ENCODE results near the gene DCST1. TPM values are rescaled to one million over a fixed set of nuclear protein-coding genes. Genes with fewer than 3 reads are reported as not detected.

Gene DCST1
- total and polyA plus RNA-seq, 2 of the 13 experiments (the other 11 are each of a cell fraction or from before 2014, with no cell fraction given), result 0.04 TPM; not detected in 1

DNA sequence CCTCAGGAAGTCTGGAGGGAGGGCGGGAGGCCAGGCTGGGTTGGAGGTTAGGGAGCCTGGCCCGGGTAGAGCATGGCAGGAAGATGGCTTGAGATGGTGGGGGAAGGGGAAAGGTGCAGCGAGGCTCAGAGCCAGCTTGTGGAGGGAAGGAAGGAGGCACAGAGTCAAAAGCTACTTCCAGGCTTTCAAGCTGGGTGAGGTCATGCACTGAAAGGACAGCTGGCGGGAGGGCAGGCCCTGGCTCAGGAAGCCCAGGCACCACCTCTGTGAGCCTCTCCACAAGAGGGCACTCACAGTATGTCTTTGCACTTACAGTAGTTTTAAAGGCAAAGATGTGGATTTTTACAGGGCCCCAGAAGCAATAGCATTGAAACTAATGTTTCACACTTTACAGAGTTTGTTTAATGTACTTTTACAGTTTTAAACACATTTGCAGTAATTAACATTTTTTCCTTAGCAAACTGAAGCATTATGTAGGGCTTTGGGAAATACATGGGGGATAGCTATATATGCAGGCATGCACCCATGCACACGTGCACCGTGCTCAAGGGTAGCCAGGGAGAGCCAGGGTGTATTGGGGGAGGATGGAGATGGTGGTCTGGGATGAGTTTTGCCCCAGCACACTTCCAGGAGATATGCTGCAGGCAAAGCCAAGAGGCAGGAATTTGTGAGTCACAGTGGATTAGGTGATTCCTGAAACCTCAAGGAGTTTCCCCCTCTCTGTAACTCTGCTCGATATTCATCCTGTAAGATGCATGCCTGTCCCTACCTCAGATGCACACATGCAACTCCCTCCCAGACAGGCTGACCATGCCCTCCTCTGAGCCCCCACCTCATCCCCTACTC, 11.4 kb downstream of the DCST1 start (continued):
- TF ChIP-seq ZNF407 (CRISPR knock-in tag; IDR thresholded peaks at IDR 0.05; ENCODE audit: not compliant biosample characterization) (peak; percentile 51), ZNF614 (CRISPR knock-in tag; IDR thresholded peaks at IDR 0.05; ENCODE audit: borderline replicate concordance) (0 out of 2 replicates have a peak, but pooled peaks have one; percentile 46), RXRB (CRISPR knock-in tag; IDR thresholded peaks at IDR 0.05; ENCODE audit: borderline replicate concordance) (peak; percentile 41; the same call in 1 of the 2 replicates), STAG1 (CRISPR knock-in tag; IDR thresholded peaks at IDR 0.05) (peak; percentile 77), PITX1 (CRISPR knock-in tag; IDR thresholded peaks at IDR 0.05) (no peak), GATAD1 (CRISPR knock-in tag; IDR thresholded peaks at IDR 0.05) (peak; percentile 38; the same call in 1 of the 2 replicates), RARA (CRISPR knock-in tag; IDR thresholded peaks at IDR 0.05) (no peak), TFAP4 (IDR thresholded peaks at IDR 0.05; ENCODE audit: borderline replicate concordance, low read depth) (peak; percentile 80; the same call in 1 of the 2 replicates), ZNF17 (CRISPR knock-in tag; IDR thresholded peaks at IDR 0.05) (no peak)
- TF ChIP-seq, protein P1, sequence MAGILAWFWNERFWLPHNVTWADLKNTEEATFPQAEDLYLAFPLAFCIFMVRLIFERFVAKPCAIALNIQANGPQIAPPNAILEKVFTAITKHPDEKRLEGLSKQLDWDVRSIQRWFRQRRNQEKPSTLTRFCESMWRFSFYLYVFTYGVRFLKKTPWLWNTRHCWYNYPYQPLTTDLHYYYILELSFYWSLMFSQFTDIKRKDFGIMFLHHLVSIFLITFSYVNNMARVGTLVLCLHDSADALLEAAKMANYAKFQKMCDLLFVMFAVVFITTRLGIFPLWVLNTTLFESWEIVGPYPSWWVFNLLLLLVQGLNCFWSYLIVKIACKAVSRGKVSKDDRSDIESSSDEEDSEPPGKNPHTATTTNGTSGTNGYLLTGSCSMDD (CRISPR knock-in tag; IDR thresholded peaks at IDR 0.05), result no peak
- TF ChIP-seq, protein P2, sequence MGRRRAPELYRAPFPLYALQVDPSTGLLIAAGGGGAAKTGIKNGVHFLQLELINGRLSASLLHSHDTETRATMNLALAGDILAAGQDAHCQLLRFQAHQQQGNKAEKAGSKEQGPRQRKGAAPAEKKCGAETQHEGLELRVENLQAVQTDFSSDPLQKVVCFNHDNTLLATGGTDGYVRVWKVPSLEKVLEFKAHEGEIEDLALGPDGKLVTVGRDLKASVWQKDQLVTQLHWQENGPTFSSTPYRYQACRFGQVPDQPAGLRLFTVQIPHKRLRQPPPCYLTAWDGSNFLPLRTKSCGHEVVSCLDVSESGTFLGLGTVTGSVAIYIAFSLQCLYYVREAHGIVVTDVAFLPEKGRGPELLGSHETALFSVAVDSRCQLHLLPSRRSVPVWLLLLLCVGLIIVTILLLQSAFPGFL (CRISPR knock-in tag; IDR thresholded peaks at IDR 0.05), result no peak
- TF ChIP-seq, protein P3, sequence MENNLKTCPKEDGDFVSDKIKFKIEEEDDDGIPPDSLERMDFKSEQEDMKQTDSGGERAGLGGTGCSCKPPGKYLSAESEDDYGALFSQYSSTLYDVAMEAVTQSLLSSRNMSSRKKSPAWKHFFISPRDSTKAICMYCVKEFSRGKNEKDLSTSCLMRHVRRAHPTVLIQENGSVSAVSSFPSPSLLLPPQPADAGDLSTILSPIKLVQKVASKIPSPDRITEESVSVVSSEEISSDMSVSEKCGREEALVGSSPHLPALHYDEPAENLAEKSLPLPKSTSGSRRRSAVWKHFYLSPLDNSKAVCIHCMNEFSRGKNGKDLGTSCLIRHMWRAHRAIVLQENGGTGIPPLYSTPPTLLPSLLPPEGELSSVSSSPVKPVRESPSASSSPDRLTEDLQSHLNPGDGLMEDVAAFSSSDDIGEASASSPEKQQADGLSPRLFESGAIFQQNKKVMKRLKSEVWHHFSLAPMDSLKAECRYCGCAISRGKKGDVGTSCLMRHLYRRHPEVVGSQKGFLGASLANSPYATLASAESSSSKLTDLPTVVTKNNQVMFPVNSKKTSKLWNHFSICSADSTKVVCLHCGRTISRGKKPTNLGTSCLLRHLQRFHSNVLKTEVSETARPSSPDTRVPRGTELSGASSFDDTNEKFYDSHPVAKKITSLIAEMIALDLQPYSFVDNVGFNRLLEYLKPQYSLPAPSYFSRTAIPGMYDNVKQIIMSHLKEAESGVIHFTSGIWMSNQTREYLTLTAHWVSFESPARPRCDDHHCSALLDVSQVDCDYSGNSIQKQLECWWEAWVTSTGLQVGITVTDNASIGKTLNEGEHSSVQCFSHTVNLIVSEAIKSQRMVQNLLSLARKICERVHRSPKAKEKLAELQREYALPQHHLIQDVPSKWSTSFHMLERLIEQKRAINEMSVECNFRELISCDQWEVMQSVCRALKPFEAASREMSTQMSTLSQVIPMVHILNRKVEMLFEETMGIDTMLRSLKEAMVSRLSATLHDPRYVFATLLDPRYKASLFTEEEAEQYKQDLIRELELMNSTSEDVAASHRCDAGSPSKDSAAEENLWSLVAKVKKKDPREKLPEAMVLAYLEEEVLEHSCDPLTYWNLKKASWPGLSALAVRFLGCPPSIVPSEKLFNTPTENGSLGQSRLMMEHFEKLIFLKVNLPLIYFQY (CRISPR knock-in tag; IDR thresholded peaks at IDR 0.05; ENCODE audit: borderline replicate concordance), result 0 out of 2 replicates have a peak, but pooled peaks have one; percentile 9
